ENCODE results near the gene MAPKAPK3.
A peak's percentile ranks its signal among the peaks of the same experiment; 100 is the strongest.

Gene MAPKAPK3

GRCh38 chr3:50615190-50615589 is 1.8 kb upstream of the MAPKAPK3 start:
- no peak for DNase-seq (ENCODE audit: low read depth)
- TF ChIP-seq CTCF (conservative IDR thresholded peaks at IDR 0.05; ENCODE audit: low read length) = no peak
- no peak overlapping the region for H3K4me3 ChIP-seq (ENCODE audit: low read length)

- H3K4me3 ChIP-seq (ENCODE audit: low read length) = peak overlapping the region; percentile 79
- peak; percentile 100 for TF ChIP-seq CTCF (conservative IDR thresholded peaks at IDR 0.05; ENCODE audit: low read length)
- peak; percentile 78 for DNase-seq (ENCODE audit: low read depth)
These were observed 765 bp upstream of the MAPKAPK3 start for GRCh38 chr3:50616003-50616769.

GRCh38 chr3:50616770-50617095 is 218 bp upstream of the MAPKAPK3 start:
- no peak for TF ChIP-seq CTCF (conservative IDR thresholded peaks at IDR 0.05; ENCODE audit: low read length)
- DNase-seq (ENCODE audit: low read depth) = peak; percentile 81
- peak overlapping the region; percentile 79 for H3K4me3 ChIP-seq (ENCODE audit: low read length)

GRCh38 chr3:50617911-50618481 is 1.0 kb downstream of the MAPKAPK3 start:
- no peak for DNase-seq (ENCODE audit: low read depth)
- TF ChIP-seq CTCF (conservative IDR thresholded peaks at IDR 0.05; ENCODE audit: low read length) = no peak
- H3K4me3 ChIP-seq (ENCODE audit: low read length) = peak overlapping the region; percentile 79

- DNase-seq (ENCODE audit: low read depth) = no peak
- H3K4me3 ChIP-seq (ENCODE audit: low read length) = no peak overlapping the region
- TF ChIP-seq CTCF (conservative IDR thresholded peaks at IDR 0.05; ENCODE audit: low read length) = no peak
These were observed 3.5 kb downstream of the MAPKAPK3 start for GRCh38 chr3:50620420-50620819.

GRCh38 chr3:50620820-50621219 is 3.9 kb downstream of the MAPKAPK3 start:
- DNase-seq (ENCODE audit: low read depth) = no peak
- H3K4me3 ChIP-seq (ENCODE audit: low read length) = no peak overlapping the region
- no peak for TF ChIP-seq CTCF (conservative IDR thresholded peaks at IDR 0.05; ENCODE audit: low read length)

- no peak for TF ChIP-seq CTCF (conservative IDR thresholded peaks at IDR 0.05; ENCODE audit: low read length)
- H3K4me3 ChIP-seq (ENCODE audit: low read length) = no peak overlapping the region
- no peak for DNase-seq (ENCODE audit: low read depth)
These were observed 5.9 kb downstream of the MAPKAPK3 start for GRCh38 chr3:50622881-50623280.
